CD4-positive, alpha-beta T cell treated with Interleukin-6 for 4 hours (primary cell): Measurements from ENCODE around the gene MBOAT2.

ENCODE experiments used
- DNase-seq: peaks from one replicate; pipeline ENCODE4 v3.0.0-alpha.2; 2020; ENCODE audit warnings: mixed read lengths

The MBOAT2 gene

GRCh38 chr2:9015998-9016397, 12.5 kb upstream of the MBOAT2 start:
- DNase-seq: no peak

- no peak for DNase-seq
Measured at GRCh38 chr2:9013403-9013802, 9.9 kb upstream of the MBOAT2 start.

- no peak for DNase-seq
Measured at GRCh38 chr2:9010866-9011265, 7.4 kb upstream of the MBOAT2 start.

- no peak for DNase-seq
Measured at GRCh38 chr2:9008951-9009664, 5.6 kb upstream of the MBOAT2 start.

GRCh38 chr2:9006368-9006767, 2.9 kb upstream of the MBOAT2 start:
- no peak for DNase-seq

GRCh38 chr2:9004338-9005204, 1.1 kb upstream of the MBOAT2 start:
- DNase-seq: no peak

- DNase-seq: no peak
Measured at GRCh38 chr2:9003366-9003615, 193 bp downstream of the MBOAT2 start.

- DNase-seq: peak; percentile 17
Measured at GRCh38 chr2:9002637-9003365, 683 bp downstream of the MBOAT2 start.

- DNase-seq: no peak
Measured at GRCh38 chr2:9002313-9002636, 1.2 kb downstream of the MBOAT2 start.

GRCh38 chr2:9001778-9002177, 1.7 kb downstream of the MBOAT2 start:
- no peak for DNase-seq

- DNase-seq: no peak
Measured at GRCh38 chr2:9001229-9001628, 2.3 kb downstream of the MBOAT2 start.

GRCh38 chr2:9000442-9000841, 3.0 kb downstream of the MBOAT2 start:
- DNase-seq: no peak

- DNase-seq: no peak
Measured at GRCh38 chr2:8999797-9000196, 3.7 kb downstream of the MBOAT2 start.

GRCh38 chr2:8999102-8999446, 4.4 kb downstream of the MBOAT2 start:
- DNase-seq: no peak

- no peak for DNase-seq
Measured at GRCh38 chr2:8998418-8999101, 4.9 kb downstream of the MBOAT2 start.

GRCh38 chr2:8997631-8998030, 5.9 kb downstream of the MBOAT2 start:
- DNase-seq: no peak

GRCh38 chr2:8997108-8997507, 6.4 kb downstream of the MBOAT2 start:
- DNase-seq: no peak

GRCh38 chr2:8996006-8996405, 7.5 kb downstream of the MBOAT2 start:
- DNase-seq: no peak

GRCh38 chr2:8994386-8994785, 9.1 kb downstream of the MBOAT2 start:
- DNase-seq: no peak

GRCh38 chr2:8993902-8994278, 9.6 kb downstream of the MBOAT2 start:
- no peak for DNase-seq

GRCh38 chr2:8993196-8993901, 10.1 kb downstream of the MBOAT2 start:
- DNase-seq: no peak

- no peak for DNase-seq
Measured at GRCh38 chr2:8992643-8993042, 10.8 kb downstream of the MBOAT2 start.

- no peak for DNase-seq
Measured at GRCh38 chr2:8989536-8990079, 13.9 kb downstream of the MBOAT2 start.
